DMS79 treated with DMSO at 0.1 percent for 48 hours (cell line): ENCODE results near the gene TEX101.
"Not testable (repeated sequence)": the region's sequence is repeated elsewhere in the genome, so short reads cannot be mapped to it uniquely, and the experiment has no call there.

Source experiments
- DNase-seq: peaks from one replicate; lab custom pipeline; 2025; lab: John Stamatoyannopoulos, UW

Gene TEX101

GRCh38 chr19:43420954-43421353 is 6.3 kb downstream of the TEX101 start:
- DNase-seq: no peak

GRCh38 chr19:43422000-43422688 is 7.5 kb downstream of the TEX101 start:
- DNase-seq: no peak

- no peak for DNase-seq
Observed at GRCh38 chr19:43422689-43423066, 8.0 kb downstream of the TEX101 start.

GRCh38 chr19:43423779-43424178 is 9.1 kb downstream of the TEX101 start:
- no peak for DNase-seq

GRCh38 chr19:43425567-43426392 is 11.1 kb downstream of the TEX101 start:
- DNase-seq: peak; percentile 9

- DNase-seq: no peak
Observed at GRCh38 chr19:43429395-43429794, 14.7 kb downstream of the TEX101 start.

GRCh38 chr19:43430142-43430710 is 15.5 kb downstream of the TEX101 start:
- DNase-seq: no peak

GRCh38 chr19:43430976-43431375 is 16.3 kb downstream of the TEX101 start:
- no peak for DNase-seq

GRCh38 chr19:43433358-43433673 is 18.6 kb downstream of the TEX101 start:
- no peak for DNase-seq

GRCh38 chr19:43433689-43434088 is 19.0 kb downstream of the TEX101 start:
- DNase-seq: no peak

GRCh38 chr19:43435775-43436174 is 21.1 kb downstream of the TEX101 start:
- no peak for DNase-seq

- not testable (repeated sequence) for DNase-seq
Observed at GRCh38 chr19:43437284-43437683, 22.6 kb downstream of the TEX101 start.

GRCh38 chr19:43437712-43438111 is 23.0 kb downstream of the TEX101 start:
- DNase-seq: no peak

- DNase-seq: no peak
Observed at GRCh38 chr19:43438291-43439031, 23.8 kb downstream of the TEX101 start.

- no peak for DNase-seq
Observed at GRCh38 chr19:43439032-43439708, 24.5 kb downstream of the TEX101 start.

GRCh38 chr19:43439709-43440063 is 25.0 kb downstream of the TEX101 start:
- DNase-seq: no peak

GRCh38 chr19:43441716-43442115 is 27.0 kb downstream of the TEX101 start:
- no peak for DNase-seq

GRCh38 chr19:43444091-43444490 is 29.4 kb downstream of the TEX101 start:
- not testable (repeated sequence) for DNase-seq

GRCh38 chr19:43444531-43445287 is 30.0 kb downstream of the TEX101 start:
- DNase-seq: no peak

- DNase-seq: no peak
Observed at GRCh38 chr19:43445426-43445825, 30.7 kb downstream of the TEX101 start.

- peak; percentile 37 for DNase-seq
Observed at GRCh38 chr19:43446746-43447489, 32.2 kb downstream of the TEX101 start.
